BLaER1 treated with 17β-estradiol and CSF1 and Interleukin-3, amounts not matched to agents 10 nM and 100 nM (cell line): ENCODE data around the gene SLC2A6.

Source experiments
- H3K27ac ChIP-seq, 11 experiments: shearing (Covaris generic); formaldehyde crosslinking; 2 replicates each; pipeline ENCODE4 v1.8.1; 2022
- H3K27me3 ChIP-seq, 11 experiments: shearing (Covaris generic); formaldehyde crosslinking; 2 replicates each; pipeline ENCODE4 v1.8.1; 2022
- H3K36me3 ChIP-seq, 11 experiments: shearing (Covaris generic); formaldehyde crosslinking; 2 replicates each; pipeline ENCODE4 v1.8.1; 2022
- H3K4me1 ChIP-seq, 10 experiments: shearing (Covaris generic); formaldehyde crosslinking; 2 replicates each; pipeline ENCODE4 v1.8.1; 2022
- H3K4me2 ChIP-seq, 11 experiments: shearing (Covaris generic); formaldehyde crosslinking; 2 replicates each; pipeline ENCODE4 v1.8.1; 2022
- H3K4me3 ChIP-seq, 10 experiments: shearing (Covaris generic); formaldehyde crosslinking; 2 replicates each; pipeline ENCODE4 v1.8.1; 2022
- H3K9ac ChIP-seq, 11 experiments: shearing (Covaris generic); formaldehyde crosslinking; 2 replicates each; pipeline ENCODE4 v1.8.1; 2022
- H3K9me3 ChIP-seq, 11 experiments: shearing (Covaris generic); formaldehyde crosslinking; replicated peaks in 1 of 11; 2 replicates each; pipeline ENCODE4 v1.8.1; 2022
- H4K20me1 ChIP-seq, 11 experiments: shearing (Covaris generic); formaldehyde crosslinking; 2 replicates each; pipeline ENCODE4 v1.8.1; 2022
- Cebpa-rat ChIP-seq, 11 experiments: shearing (Covaris generic); IDR thresholded peaks; 2 replicates each; pipeline ENCODE4 v1.8.1; 2022

SLC2A6 gene

DNA sequence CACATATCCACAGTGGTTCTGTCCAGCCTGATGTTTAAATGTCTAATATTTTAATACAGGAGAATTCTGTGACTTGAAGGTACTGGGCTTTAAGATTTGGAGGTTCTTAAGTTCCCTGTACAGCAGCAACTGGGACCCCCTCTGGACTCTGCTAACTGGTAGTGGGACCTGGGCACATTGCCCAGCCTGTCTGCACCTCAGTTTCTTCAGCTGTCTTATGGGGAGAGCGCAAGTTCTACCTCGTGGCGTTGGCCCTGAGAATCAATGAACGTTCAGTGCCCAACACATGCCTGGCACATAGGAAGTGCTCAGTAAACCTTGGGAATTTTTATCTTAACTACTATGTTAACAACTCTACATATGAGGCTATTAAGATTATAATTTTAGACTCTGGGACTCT is 1.4 kb downstream of the SLC2A6 start:
- H3K9ac ChIP-seq, result peak overlapping the region in 6 of 11 experiments; percentile 9 to 81 (median 78); a peak in 5 of 22 replicates

DNA sequence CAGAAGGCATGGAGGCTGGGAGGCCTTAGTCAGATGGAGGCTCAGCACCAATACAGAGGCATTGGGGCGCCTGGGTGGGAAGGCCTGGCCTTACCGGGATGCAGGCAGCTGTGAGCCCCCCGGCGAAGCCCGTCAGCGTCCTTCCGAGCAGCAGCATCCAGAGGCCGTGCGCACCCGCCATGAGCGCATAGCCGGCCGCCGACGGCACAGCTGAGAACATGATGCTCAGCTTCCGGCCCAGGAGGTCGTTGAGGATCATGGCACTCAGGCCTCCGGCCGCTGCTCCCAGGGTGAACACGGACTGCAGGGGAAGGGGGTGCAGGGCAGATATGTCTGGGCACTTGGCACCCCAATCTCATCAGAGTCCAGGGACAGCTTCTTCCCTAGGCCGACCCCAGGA is 2.0 kb downstream of the SLC2A6 start:
- Histone ChIP-seq H4K20me1 (peaks cover 0 to 64% (median 46%) of the 10 kb centered on the region in 11 experiments; a peak in 18 of 22 replicates), H3K9ac (peak overlapping the region in 2 of 11 experiments; percentile 13 to 81; a peak in 2 of 22 replicates), H3K9me3 (no peaks in the 10 kb centered on the region), H3K27ac (peak overlapping the region in 2 of 11 experiments; percentile 19 to 73; a peak in 1 of 22 replicates), H3K36me3 (peaks cover 0 to 53% (median 36%) of the 10 kb centered on the region in 11 experiments; a peak in 20 of 22 replicates), H3K27me3 (no peaks in the 10 kb centered on the region), H3K4me1 (peaks cover 49 to 69% (median 63%) of the 10 kb centered on the region in 10 experiments), H3K4me2 (peak overlapping the region; percentile 10 to 100 (median 97); a peak in 13 of 22 replicates), H3K4me3 (peak overlapping the region in 3 of 10 experiments; percentile 63 to 78 (median 77); a peak in 4 of 20 replicates)
- no peak for TF ChIP-seq Cebpa-rat (IDR thresholded peaks at IDR 0.05)

More for the DNA sequence above, 1.4 kb downstream of the SLC2A6 start:
- Histone ChIP-seq H3K4me2 (peak overlapping the region; percentile 90 to 100 (median 98)), H3K27ac (peak overlapping the region in 1 of 11 experiments; percentile 73; a peak in 2 of 22 replicates), H3K27me3 (no peaks in the 10 kb centered on the region), H3K36me3 (peaks cover 0 to 48% (median 31%) of the 10 kb centered on the region in 11 experiments; a peak in 18 of 22 replicates), H4K20me1 (peaks cover 0 to 59% (median 46%) of the 10 kb centered on the region in 11 experiments; a peak in 18 of 22 replicates), H3K4me1 (peaks cover 49 to 69% (median 63%) of the 10 kb centered on the region in 10 experiments), H3K9me3 (no peaks in the 10 kb centered on the region), H3K4me3 (peak overlapping the region in 7 of 10 experiments; percentile 55 to 78 (median 67); a peak in 11 of 20 replicates)
- TF ChIP-seq Cebpa-rat (IDR thresholded peaks at IDR 0.05), result no peak

DNA sequence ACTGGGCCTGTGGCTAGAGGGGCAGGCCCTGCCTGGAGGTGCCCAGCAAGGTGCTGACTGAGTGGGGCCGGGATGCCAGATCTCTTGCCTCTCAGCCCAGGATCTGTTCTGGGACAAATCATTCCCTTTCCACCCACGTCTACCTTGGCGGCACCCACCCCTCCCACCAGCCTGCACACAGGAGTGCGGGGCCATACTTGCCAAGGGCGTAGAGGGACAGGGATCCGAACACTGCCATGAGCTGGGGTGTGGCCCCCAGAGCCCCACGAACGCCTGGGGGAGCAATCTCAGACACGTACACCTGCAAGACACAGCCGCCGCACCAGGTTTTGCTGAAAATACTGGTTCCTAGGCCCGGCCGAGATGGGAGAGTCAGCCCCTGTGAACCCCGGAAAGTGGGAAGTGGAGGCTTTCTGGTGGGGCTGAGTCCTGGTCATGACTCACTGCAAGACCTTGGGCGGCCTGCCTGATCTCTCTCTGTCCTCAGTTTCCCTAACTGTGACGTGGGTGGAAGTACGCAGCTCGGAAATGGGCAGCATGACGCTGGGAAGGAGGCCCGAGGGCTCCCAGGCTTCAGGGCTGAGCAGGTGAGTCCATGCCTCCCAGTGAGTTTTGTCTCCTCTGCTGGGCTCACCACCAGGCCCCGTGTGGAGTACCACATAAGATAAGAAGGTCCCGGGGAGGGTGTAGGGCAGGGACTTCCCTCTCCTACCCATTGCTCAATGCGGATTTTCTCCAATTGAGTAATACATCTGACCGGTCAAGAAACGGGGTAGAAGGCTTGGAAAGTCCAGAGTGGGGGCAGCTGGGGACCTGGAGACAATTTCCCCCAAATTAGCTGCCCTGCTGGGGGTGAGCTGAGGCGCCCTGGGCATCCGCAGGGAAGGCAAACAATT is 2.6 kb downstream of the SLC2A6 start:
- Histone ChIP-seq H3K27ac (peak overlapping the region in 2 of 11 experiments; percentile 19 to 73; a peak in 1 of 22 replicates), H3K27me3 (no peaks in the 10 kb centered on the region), H3K9ac (peak overlapping the region in 4 of 11 experiments; percentile 5 to 81 (median 27); a peak in 2 of 22 replicates), H3K36me3 (peaks cover 0 to 60% (median 42%) of the 10 kb centered on the region in 11 experiments; a peak in 20 of 22 replicates), H3K4me1 (peaks cover 49 to 75% (median 65%) of the 10 kb centered on the region in 10 experiments), H3K9me3 (no peaks in the 10 kb centered on the region), H3K4me3 (peak overlapping the region in 2 of 10 experiments; percentile 63 to 77; a peak in 3 of 20 replicates), H3K4me2 (peak overlapping the region in 6 of 11 experiments; percentile 91 to 100 (median 94); a peak in 10 of 22 replicates), H4K20me1 (peaks cover 0 to 70% (median 46%) of the 10 kb centered on the region in 11 experiments; a peak in 18 of 22 replicates)
- TF ChIP-seq Cebpa-rat (IDR thresholded peaks at IDR 0.05), result no peak

DNA sequence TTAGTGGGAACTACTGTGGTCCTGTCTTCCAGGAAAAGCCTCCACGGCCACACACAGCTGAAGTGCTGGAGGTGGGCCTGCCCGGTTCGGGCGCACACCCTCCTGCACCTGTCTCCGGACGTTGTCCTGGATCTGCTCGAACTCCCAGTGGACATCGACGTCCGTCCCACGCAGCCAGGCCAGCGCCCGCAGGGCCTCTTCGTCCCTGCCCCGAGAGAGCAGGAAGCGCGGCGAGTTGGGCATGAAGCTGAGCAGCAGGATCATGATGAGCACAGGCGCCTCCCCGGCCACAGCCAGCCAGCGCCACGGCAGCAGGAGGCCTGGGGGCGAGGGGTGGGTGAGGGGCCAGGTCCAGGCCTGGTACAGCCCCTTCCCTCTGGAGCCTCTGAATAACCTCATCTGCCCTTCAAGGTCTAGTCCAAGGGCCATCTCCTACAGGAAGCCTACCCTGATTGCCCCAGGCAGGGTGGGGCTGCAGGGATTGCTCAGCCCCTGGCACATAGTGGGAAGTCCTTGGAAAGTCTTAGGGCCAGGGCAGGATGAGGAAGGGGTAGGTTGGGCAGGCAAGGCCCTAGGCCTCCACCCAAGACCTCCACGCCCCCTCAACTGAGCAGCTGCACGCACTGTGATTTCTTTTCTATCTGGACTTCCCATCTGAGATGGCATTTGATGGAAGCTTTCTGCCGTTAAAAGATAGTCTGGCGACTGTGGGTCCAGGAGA is 3.4 kb downstream of the SLC2A6 start:
- Histone ChIP-seq H3K27ac (peak overlapping the region in 1 of 11 experiments; percentile 73; a peak in 2 of 22 replicates), H3K36me3 (peaks cover 0 to 63% (median 49%) of the 10 kb centered on the region in 11 experiments; a peak in 20 of 22 replicates), H3K9me3 (no peaks in the 10 kb centered on the region), H3K9ac (peak overlapping the region in 2 of 11 experiments; percentile 18 to 36; a peak in 2 of 22 replicates), H3K4me1 (peaks cover 49 to 82% (median 65%) of the 10 kb centered on the region in 10 experiments), H3K27me3 (no peaks in the 10 kb centered on the region), H3K4me2 (peak overlapping the region in 7 of 11 experiments; percentile 62 to 98 (median 92); a peak in 9 of 22 replicates), H3K4me3 (peak overlapping the region in 1 of 10 experiments; percentile 77; a peak in 1 of 20 replicates), H4K20me1 (peaks cover 0 to 79% (median 49%) of the 10 kb centered on the region in 11 experiments; a peak in 18 of 22 replicates)
- TF ChIP-seq Cebpa-rat (IDR thresholded peaks at IDR 0.05), result no peak

DNA sequence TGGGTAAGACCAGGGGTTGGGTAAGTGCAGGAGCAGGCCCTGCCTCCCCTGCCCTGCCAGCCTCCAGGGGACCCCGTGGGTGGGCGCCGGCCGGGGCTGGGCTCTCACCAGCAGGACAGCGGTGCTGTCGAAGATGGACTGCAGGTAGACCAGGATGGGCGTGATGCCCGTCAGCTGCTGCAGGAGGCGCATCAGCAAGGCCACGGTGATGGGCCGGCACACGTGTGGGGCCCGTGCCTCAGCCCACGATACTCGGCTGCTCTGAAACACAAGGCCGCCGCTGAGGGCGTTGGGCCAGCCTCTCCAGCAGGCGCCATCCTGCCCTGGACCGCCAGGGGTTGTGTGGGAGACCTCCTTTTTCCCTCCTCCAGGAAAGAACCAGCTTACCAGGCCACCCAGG is 4.0 kb downstream of the SLC2A6 start:
- Histone ChIP-seq H3K36me3 (peaks cover 0 to 67% (median 49%) of the 10 kb centered on the region in 11 experiments; a peak in 20 of 22 replicates), H3K4me1 (peaks cover 48 to 80% (median 63%) of the 10 kb centered on the region in 10 experiments)

DNA sequence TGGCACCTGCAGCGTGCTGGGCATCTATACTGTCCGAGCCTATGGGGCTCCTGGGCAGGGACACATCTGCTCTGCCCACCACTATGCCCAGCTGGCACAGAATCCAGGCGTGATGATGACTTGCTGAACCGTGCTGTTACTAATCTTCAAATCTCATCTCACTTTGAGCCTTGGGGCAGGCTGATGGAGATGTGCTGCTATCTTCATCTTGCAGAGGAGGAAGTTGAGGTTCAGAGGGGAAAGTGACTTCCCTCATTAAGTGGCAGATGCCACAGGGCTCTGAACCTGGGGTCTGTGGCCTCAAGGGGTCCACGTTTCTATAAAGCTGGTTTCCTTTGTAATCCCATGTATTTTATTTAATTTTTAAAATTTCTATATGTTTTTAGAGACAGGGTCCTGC is 4.7 kb downstream of the SLC2A6 start:
- Histone ChIP-seq H3K36me3 (peaks cover 0 to 73% (median 52%) of the 10 kb centered on the region in 11 experiments; a peak in 20 of 22 replicates), H3K4me1 (peaks cover 41 to 74% (median 56%) of the 10 kb centered on the region in 10 experiments), H3K9me3 (no peaks in the 10 kb centered on the region), H3K4me3 (no peak overlapping the region), H3K27me3 (no peaks in the 10 kb centered on the region), H3K9ac (peak overlapping the region in 4 of 11 experiments; percentile 0 to 37 (median 4); a peak in 1 of 22 replicates), H4K20me1 (peaks cover 0 to 91% (median 49%) of the 10 kb centered on the region in 11 experiments; a peak in 18 of 22 replicates), H3K4me2 (peak overlapping the region; percentile 30 to 97 (median 62); a peak in 20 of 22 replicates), H3K27ac (0 out of 22 replicates have a peak overlapping the region, but pooled peaks of 2 of the 11 experiments have one; percentile 1 to 15)
- TF ChIP-seq Cebpa-rat (IDR thresholded peaks at IDR 0.05), result no peak

More for the DNA sequence above, 4.0 kb downstream of the SLC2A6 start:
- Histone ChIP-seq H3K27me3 (no peaks in the 10 kb centered on the region), H3K4me2 (peak overlapping the region; percentile 24 to 97 (median 62); a peak in 20 of 22 replicates), H4K20me1 (peaks cover 0 to 85% (median 49%) of the 10 kb centered on the region in 11 experiments; a peak in 18 of 22 replicates), H3K9ac (peak overlapping the region in 1 of 11 experiments; percentile 0; a peak in 3 of 22 replicates), H3K27ac (no peak overlapping the region), H3K4me3 (no peak overlapping the region), H3K9me3 (no peaks in the 10 kb centered on the region)
- TF ChIP-seq Cebpa-rat (IDR thresholded peaks at IDR 0.05), result no peak

DNA sequence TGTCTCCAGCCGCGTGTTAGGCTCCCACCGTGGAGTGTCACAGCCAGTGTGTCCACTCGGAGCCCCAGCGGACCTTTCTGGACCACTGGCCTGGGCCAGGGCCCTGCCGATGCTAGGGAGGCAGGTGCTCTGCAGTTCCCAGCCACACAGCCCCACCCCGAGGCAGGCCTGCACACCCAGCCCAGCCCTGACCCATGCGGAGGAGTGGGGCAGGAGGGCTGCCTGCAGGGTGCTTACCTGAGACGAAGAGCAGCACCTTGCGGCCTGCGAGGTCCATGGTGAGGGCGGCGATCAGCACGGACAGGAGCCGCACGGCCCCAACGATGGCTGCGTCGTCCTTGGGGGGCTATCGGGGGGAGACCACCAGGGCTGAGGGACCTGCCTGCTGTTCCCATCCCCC is 5.2 kb downstream of the SLC2A6 start:
- no peak overlapping the region for H3K4me3 ChIP-seq
- H4K20me1 ChIP-seq, result peaks cover 0 to 96% (median 49%) of the 10 kb centered on the region in 11 experiments; a peak in 18 of 22 replicates
- 0 out of 22 replicates have a peak overlapping the region, but pooled peaks of 2 of the 11 experiments have one; percentile 1 to 15 for H3K27ac ChIP-seq
- no peaks in the 10 kb centered on the region for H3K27me3 ChIP-seq
- H3K36me3 ChIP-seq, result peaks cover 0 to 76% (median 57%) of the 10 kb centered on the region in 11 experiments; a peak in 20 of 22 replicates
- no peak for TF ChIP-seq Cebpa-rat (IDR thresholded peaks at IDR 0.05)
- H3K9ac ChIP-seq, result peak overlapping the region in 2 of 11 experiments; percentile 5 to 37; a peak in 1 of 22 replicates
- H3K9me3 ChIP-seq, result no peaks in the 10 kb centered on the region
- peak overlapping the region; percentile 28 to 97 (median 62); a peak in 19 of 22 replicates for H3K4me2 ChIP-seq
- H3K4me1 ChIP-seq, result peaks cover 40 to 72% (median 53%) of the 10 kb centered on the region in 10 experiments
